BLaER1 (cell line): ENCODE results near the gene HSPA9.

ENCODE experiments used
- H3K27ac ChIP-seq: shearing (Covaris generic); formaldehyde crosslinking; 2 replicates; pipeline ENCODE4 v1.8.1; 2022
- H3K27me3 ChIP-seq: shearing (Covaris generic); formaldehyde crosslinking; 2 replicates; pipeline ENCODE4 v1.8.1; 2022
- H3K36me3 ChIP-seq: shearing (Covaris generic); formaldehyde crosslinking; 2 replicates; pipeline ENCODE4 v1.8.1; 2022
- H3K4me1 ChIP-seq: shearing (Covaris generic); formaldehyde crosslinking; 2 replicates; pipeline ENCODE4 v1.8.1; 2022
- H3K4me2 ChIP-seq: shearing (Covaris generic); formaldehyde crosslinking; 2 replicates; pipeline ENCODE4 v1.8.1; 2022
- H3K4me3 ChIP-seq: shearing (Covaris generic); formaldehyde crosslinking; 2 replicates; pipeline ENCODE4 v1.8.1; 2022
- H3K9ac ChIP-seq: shearing (Covaris generic); formaldehyde crosslinking; 2 replicates; pipeline ENCODE4 v1.8.1; 2022
- H3K9me3 ChIP-seq: shearing (Covaris generic); formaldehyde crosslinking; 2 replicates; pipeline ENCODE4 v1.8.1; 2022
- H4K20me1 ChIP-seq: shearing (Covaris generic); formaldehyde crosslinking; 2 replicates; pipeline ENCODE4 v1.8.1; 2022
- Cebpa-rat ChIP-seq: shearing (Covaris generic); IDR thresholded peaks from 2 replicates; pipeline ENCODE4 v1.8.1; 2022

The HSPA9 gene

DNA sequence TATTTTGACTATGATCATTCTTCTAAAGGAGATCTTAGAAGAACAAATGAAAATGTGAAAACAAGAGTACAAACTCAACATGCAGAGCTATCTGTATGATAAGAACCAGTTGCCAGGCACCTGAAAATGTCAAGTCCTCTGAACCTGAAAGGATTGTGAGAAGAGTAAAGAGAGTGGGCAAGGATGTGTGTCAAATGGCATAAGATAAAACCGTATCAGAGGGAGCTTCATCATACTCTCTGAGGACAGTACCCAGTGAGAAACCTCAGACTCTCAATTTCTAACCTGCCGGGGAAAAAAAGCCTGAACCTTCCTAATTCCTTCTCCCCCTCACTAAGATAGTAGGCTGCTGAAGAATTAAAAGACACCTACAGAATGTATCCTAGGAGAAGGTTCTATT is 39.0 kb downstream of the HSPA9 start:
- H3K4me2 ChIP-seq, result no peak overlapping the region
- H4K20me1 ChIP-seq, result peaks cover 100% of the 10 kb centered on the region
- H3K36me3 ChIP-seq, result peaks cover 88% of the 10 kb centered on the region
- peaks cover 15% of the 10 kb centered on the region for H3K4me1 ChIP-seq
- TF ChIP-seq Cebpa-rat, result no peak
- no peak overlapping the region for H3K4me3 ChIP-seq
- no peak overlapping the region for H3K27ac ChIP-seq
- no peaks in the 10 kb centered on the region for H3K27me3 ChIP-seq
- no peak overlapping the region for H3K9ac ChIP-seq
- H3K9me3 ChIP-seq, result no peaks in the 10 kb centered on the region

DNA sequence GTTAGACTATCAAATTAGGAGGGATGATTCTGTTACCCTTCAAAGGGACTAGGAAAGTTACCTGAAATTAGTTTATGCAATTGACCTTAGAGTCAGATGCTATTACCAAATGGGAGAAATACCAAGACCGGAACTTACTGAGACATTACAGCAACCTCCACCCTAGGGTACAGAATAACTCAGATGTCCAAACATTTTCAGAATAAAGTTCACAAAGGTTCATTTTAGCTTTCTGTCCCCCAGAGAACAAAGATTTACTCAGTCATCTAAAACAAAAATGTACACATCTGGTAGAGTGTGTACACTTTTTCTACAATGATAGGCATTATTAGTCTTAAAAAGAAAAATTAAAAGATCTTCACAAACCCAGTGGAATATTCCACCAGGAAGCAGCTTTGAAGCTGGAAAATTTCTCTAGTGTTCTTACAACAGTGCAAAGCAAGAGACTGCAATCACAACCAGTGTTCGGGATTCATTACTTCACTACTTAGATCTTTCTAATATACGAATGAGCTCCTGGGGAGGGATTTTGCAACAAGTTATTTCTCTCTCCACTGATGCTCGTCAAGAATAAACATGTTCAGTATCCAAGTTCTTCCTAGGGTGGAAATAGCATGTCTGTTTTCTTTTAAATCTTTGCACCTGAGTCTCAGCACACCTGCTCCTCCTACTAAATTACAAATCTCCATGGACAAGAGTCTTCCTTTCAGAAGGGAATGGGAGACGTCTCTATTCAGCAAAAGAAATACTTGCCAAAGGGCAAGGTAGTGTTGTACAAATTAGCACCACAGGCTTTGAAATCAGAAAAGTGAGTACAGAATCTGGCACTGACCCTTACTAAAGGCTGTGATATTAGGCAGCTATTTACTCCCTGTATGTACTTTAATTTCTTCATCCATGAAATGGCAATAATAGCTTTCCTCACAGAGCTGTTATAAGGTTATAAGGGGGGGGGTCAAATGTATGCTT is 40.9 kb downstream of the HSPA9 start:
- Histone ChIP-seq H3K9me3 (no peaks in the 10 kb centered on the region), H3K27me3 (no peaks in the 10 kb centered on the region), H3K27ac (no peak overlapping the region), H3K36me3 (peaks cover 91% of the 10 kb centered on the region), H3K4me3 (no peak overlapping the region), H3K9ac (no peak overlapping the region), H4K20me1 (peaks cover 100% of the 10 kb centered on the region), H3K4me2 (no peak overlapping the region), H3K4me1 (no peaks in the 10 kb centered on the region)
- TF ChIP-seq Cebpa-rat, result no peak

DNA sequence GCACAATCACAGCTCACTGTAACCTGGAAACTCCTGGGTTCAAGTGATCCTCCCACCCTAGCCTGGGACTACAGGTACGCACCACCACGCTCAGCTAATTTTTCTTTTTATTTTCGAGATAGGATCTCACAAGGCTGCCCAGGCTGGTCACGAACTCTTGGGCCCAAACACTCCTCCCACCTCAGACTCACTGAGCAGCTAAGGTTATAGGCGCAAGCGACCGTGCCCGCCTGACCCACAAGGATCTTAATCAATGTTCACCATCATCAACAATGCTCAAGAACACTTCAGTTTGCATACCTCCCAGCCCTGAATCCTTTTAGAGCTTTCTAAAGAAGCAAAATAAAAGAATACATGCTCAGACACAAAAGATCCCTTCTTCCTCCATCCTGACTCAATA is 45.4 kb downstream of the HSPA9 start:
- H3K4me2 ChIP-seq, result no peak overlapping the region
- H3K4me3 ChIP-seq, result no peak overlapping the region
- no peak for TF ChIP-seq Cebpa-rat
- peaks cover 100% of the 10 kb centered on the region for H4K20me1 ChIP-seq
- H3K4me1 ChIP-seq, result peaks cover 19% of the 10 kb centered on the region
- no peaks in the 10 kb centered on the region for H3K27me3 ChIP-seq
- no peak overlapping the region for H3K27ac ChIP-seq
- peaks cover 97% of the 10 kb centered on the region for H3K36me3 ChIP-seq
- no peak overlapping the region for H3K9ac ChIP-seq
- H3K9me3 ChIP-seq, result no peaks in the 10 kb centered on the region

DNA sequence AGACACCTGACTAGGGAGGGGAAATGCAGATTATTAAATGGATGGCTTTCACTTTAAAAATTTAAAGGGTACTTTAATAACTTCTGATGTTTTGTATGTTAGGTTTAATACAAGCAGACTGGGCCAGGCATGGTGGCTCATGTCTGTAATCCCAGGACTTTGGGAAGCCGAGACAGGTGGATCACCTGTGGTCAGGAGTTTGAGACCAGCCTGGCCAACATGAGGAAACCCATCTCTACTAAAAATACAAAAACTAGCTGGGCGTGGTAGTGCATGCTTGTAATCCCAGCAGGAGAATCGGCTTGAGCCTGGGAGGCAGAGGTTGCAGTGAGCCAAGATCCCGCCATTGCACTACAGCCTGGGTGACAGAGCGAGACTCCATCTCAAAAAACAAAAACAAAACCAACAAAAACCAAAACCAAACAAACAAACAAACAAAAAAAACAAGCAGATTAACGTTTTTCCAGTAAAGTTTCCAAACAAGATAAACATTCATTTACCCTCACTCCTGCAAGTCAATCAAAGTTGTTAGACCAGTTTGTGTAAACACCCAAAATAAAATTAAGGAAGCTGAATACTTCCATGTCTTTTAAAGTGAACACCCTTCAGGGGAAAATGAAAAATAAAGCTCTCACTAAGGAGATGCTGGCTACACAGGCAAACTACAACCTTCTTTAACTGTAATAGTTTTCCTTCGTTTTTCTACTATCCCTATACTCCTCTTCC is 46.3 kb downstream of the HSPA9 start:
- Histone ChIP-seq H3K4me1 (peaks cover 21% of the 10 kb centered on the region), H4K20me1 (peaks cover 100% of the 10 kb centered on the region), H3K4me2 (no peak overlapping the region), H3K4me3 (no peak overlapping the region), H3K27ac (no peak overlapping the region), H3K27me3 (no peaks in the 10 kb centered on the region), H3K9me3 (no peaks in the 10 kb centered on the region), H3K9ac (no peak overlapping the region), H3K36me3 (peaks cover 90% of the 10 kb centered on the region)
- TF ChIP-seq Cebpa-rat, result no peak

DNA sequence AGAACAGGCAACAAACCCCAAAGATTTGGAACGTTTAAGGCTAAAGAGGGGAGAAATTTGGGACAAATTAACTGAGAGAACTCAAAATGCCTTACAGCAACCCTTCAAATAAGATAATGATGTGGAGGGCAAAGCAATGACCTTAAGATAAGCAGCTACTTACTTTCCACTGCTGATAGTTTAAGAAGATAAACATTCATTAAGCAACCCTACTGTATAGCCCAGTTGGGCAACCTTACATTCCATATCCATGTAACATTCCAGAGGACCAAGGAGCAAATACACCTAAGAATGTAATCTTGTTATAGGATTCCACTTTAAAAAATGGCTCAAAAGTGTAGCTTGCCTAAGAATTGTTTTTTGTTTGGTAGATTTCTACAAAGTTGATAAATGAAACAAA is 47.0 kb downstream of the HSPA9 start:
- Histone ChIP-seq H3K27ac (no peak overlapping the region), H3K27me3 (no peaks in the 10 kb centered on the region), H3K9me3 (no peaks in the 10 kb centered on the region), H3K9ac (no peak overlapping the region), H3K36me3 (peaks cover 90% of the 10 kb centered on the region), H4K20me1 (peaks cover 100% of the 10 kb centered on the region), H3K4me3 (no peak overlapping the region), H3K4me1 (peaks cover 28% of the 10 kb centered on the region), H3K4me2 (0 out of 2 replicates have a peak overlapping the region, but pooled peaks have one; percentile 5)
- no peak for TF ChIP-seq Cebpa-rat

DNA sequence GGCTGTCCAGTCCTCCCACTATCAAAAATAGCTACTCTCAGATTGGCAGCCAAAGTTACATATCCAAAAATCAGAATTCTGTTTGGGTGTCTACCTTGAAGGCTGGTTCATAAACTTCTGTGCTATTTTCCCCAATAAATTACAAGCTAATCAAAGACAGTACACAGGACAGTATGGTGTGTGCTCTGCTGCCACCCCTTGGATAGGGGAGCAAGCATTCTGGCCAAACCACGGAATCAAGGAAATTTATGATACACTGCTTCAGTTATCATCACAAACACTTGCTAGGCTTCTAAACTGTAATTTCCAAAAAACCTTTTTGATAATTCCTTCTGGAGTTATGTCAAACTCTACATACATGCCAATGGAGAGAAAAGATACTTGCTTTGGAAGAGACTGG is 48.0 kb downstream of the HSPA9 start:
- Histone ChIP-seq H3K27ac (no peak overlapping the region), H3K9ac (no peak overlapping the region), H3K36me3 (peaks cover 85% of the 10 kb centered on the region), H3K27me3 (no peaks in the 10 kb centered on the region), H3K9me3 (no peaks in the 10 kb centered on the region), H3K4me1 (peaks cover 31% of the 10 kb centered on the region), H3K4me3 (no peak overlapping the region), H4K20me1 (peaks cover 100% of the 10 kb centered on the region), H3K4me2 (peak overlapping the region; percentile 8; the same call in 1 of the 2 replicates)
- TF ChIP-seq Cebpa-rat, result no peak

DNA sequence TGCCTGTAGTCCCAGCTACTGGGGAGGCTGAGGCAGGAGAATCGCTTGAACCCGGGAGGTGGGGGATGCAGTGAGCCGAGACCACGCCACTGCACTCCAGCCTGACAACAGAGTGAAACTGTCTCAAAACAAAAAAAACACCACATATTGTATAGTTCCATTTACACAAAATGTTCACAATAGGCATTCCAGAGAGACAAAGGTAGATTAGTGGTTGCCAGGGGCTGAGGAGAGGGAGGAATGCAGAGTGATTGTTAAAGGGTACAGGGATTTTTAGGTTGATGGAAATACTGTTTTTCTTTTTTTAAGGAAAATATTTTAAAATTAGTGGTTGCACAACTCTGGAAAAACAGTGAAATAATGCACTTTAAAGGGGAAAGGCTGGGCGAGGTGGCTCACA is 51.8 kb downstream of the HSPA9 start:
- Histone ChIP-seq H3K4me2 (no peak overlapping the region), H3K9me3 (no peaks in the 10 kb centered on the region), H3K4me3 (no peak overlapping the region), H3K27ac (no peak overlapping the region), H4K20me1 (peaks cover 98% of the 10 kb centered on the region), H3K27me3 (no peaks in the 10 kb centered on the region), H3K36me3 (peaks cover 75% of the 10 kb centered on the region), H3K4me1 (peaks cover 24% of the 10 kb centered on the region), H3K9ac (no peak overlapping the region)
- no peak for TF ChIP-seq Cebpa-rat

DNA sequence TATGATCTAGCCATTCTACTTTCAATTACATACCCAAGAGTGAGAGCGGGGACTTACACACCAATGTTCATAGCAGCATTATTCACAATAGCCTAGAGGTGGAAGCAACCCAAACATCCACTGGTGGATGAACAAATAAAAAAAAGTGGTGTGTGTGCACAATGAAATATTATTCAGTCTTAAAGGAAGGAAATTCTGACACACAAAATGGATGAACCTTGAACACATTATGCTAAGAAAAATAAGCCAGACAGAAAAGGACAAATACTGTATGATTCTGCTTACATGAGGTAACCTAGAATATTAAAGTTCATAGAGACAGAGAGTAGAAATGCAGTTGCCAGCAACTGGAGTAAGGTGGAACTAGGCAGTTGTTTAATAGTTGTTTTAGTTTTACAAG is 54.2 kb downstream of the HSPA9 start:
- Histone ChIP-seq H3K27me3 (no peaks in the 10 kb centered on the region), H3K9ac (no peak overlapping the region), H4K20me1 (peaks cover 98% of the 10 kb centered on the region), H3K36me3 (peaks cover 77% of the 10 kb centered on the region), H3K4me1 (peaks cover 12% of the 10 kb centered on the region; the same call in 1 of the 2 replicates), H3K4me2 (no peak overlapping the region), H3K9me3 (no peaks in the 10 kb centered on the region), H3K27ac (no peak overlapping the region), H3K4me3 (no peak overlapping the region)
- no peak for TF ChIP-seq Cebpa-rat

DNA sequence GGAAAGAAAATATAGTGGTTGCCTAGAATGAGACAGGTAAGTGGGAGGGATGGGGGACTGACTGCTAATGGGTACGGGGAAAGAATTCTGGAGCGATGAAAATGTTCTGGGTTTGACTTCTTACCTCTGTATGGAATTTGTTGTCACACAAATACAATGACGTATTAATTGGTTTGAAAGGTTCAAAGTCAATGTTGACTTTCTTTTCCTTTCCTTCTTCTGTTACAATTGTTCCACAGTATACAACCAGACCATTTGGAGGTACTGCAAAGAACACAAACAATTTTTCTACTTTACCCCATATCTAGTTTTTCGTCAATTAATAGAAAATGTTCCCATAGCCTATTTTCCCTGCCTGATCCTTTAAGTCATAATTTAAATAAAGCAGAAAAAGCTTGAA is 57.8 kb downstream of the HSPA9 start:
- Histone ChIP-seq H4K20me1 (peaks cover 97% of the 10 kb centered on the region), H3K9me3 (no peaks in the 10 kb centered on the region), H3K36me3 (peaks cover 87% of the 10 kb centered on the region), H3K27me3 (no peaks in the 10 kb centered on the region), H3K27ac (no peak overlapping the region), H3K4me1 (no peaks in the 10 kb centered on the region), H3K4me2 (no peak overlapping the region), H3K4me3 (no peak overlapping the region), H3K9ac (no peak overlapping the region)
- TF ChIP-seq Cebpa-rat, result no peak
